HepG2 (cell line): ENCODE data around the gene PCSK5.

Experiments
- EP300 ChIP-seq, 3 experiments: sonication (generic) in 1 of 3; formaldehyde crosslinking in 1 of 3; IDR thresholded peaks; 2 replicates each; pipeline versions ENCODE4 v1.5.1 to v1.6.1; 2011 to 2020; ENCODE audit warnings: low read depth in 2 of 3, low read length in 2 of 3, borderline replicate concordance in 1 of 3, improper control_type of control experiment in 1 of 3, mild to moderate bottlenecking in 1 of 3, missing genetic modification reagents in 1 of 3, moderate library complexity in 1 of 3
- MXD1 ChIP-seq: sonication (generic); formaldehyde crosslinking; IDR thresholded peaks from 2 replicates; pipeline ENCODE4 v1.4.0; 2020; ENCODE audit warnings: mild to moderate bottlenecking, missing genetic modification reagents
- POLR2AphosphoS2 ChIP-seq: IDR thresholded peaks from 2 replicates; pipeline ENCODE4 v1.6.1; 2011; ENCODE audit warnings: low read depth, low read length, improper control_type of control experiment
- POLR2AphosphoS5 ChIP-seq: IDR thresholded peaks from 2 replicates; pipeline ENCODE4 v1.6.1; 2012; ENCODE audit warnings: low read depth, low read length
- SMC3 ChIP-seq: IDR thresholded peaks from 2 replicates; pipeline ENCODE4 v1.6.1; 2011; ENCODE audit warnings: low read length, improper control_type of control experiment
- ZNF274 ChIP-seq: sonication (generic); formaldehyde crosslinking; IDR thresholded peaks from 2 replicates; pipeline ENCODE4 v1.5.1; 2020; ENCODE audit warnings: mild to moderate bottlenecking, missing genetic modification reagents
- TF ChIP-seq, protein P1 (sequence below): fragments of 450-650 bp; IDR thresholded peaks from 2 replicates; pipeline ENCODE4 v1.6.1; 2017; ENCODE audit warnings: mild to moderate bottlenecking
- TF ChIP-seq, protein P2 (sequence below): sonication (generic); formaldehyde crosslinking; IDR thresholded peaks from 2 replicates; pipeline ENCODE4 v1.5.0; 2020; ENCODE audit warnings: mild to moderate bottlenecking, missing genetic modification reagents, moderate library complexity
- TF ChIP-seq, protein P3 (sequence below): sonication (generic); formaldehyde crosslinking; IDR thresholded peaks from 2 replicates; pipeline ENCODE4 v1.4.0; 2020; ENCODE audit warnings: missing genetic modification reagents

- TF ChIP-seq, protein P1, sequence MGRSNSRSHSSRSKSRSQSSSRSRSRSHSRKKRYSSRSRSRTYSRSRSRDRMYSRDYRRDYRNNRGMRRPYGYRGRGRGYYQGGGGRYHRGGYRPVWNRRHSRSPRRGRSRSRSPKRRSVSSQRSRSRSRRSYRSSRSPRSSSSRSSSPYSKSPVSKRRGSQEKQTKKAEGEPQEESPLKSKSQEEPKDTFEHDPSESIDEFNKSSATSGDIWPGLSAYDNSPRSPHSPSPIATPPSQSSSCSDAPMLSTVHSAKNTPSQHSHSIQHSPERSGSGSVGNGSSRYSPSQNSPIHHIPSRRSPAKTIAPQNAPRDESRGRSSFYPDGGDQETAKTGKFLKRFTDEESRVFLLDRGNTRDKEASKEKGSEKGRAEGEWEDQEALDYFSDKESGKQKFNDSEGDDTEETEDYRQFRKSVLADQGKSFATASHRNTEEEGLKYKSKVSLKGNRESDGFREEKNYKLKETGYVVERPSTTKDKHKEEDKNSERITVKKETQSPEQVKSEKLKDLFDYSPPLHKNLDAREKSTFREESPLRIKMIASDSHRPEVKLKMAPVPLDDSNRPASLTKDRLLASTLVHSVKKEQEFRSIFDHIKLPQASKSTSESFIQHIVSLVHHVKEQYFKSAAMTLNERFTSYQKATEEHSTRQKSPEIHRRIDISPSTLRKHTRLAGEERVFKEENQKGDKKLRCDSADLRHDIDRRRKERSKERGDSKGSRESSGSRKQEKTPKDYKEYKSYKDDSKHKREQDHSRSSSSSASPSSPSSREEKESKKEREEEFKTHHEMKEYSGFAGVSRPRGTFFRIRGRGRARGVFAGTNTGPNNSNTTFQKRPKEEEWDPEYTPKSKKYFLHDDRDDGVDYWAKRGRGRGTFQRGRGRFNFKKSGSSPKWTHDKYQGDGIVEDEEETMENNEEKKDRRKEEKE, result no peak
- TF ChIP-seq POLR2AphosphoS2 (no peak), EP300 (IDR thresholded peaks at IDR 0.05; ENCODE audit: low read depth in 2 of 2, low read length in 2 of 2) (no peak), EP300 (CRISPR knock-in tag; IDR thresholded peaks at IDR 0.05; ENCODE audit: borderline replicate concordance) (no peak), ZNF274 (no peak), SMC3 (no peak), POLR2AphosphoS5 (no peak), MXD1 (no peak)
- TF ChIP-seq, protein P2, sequence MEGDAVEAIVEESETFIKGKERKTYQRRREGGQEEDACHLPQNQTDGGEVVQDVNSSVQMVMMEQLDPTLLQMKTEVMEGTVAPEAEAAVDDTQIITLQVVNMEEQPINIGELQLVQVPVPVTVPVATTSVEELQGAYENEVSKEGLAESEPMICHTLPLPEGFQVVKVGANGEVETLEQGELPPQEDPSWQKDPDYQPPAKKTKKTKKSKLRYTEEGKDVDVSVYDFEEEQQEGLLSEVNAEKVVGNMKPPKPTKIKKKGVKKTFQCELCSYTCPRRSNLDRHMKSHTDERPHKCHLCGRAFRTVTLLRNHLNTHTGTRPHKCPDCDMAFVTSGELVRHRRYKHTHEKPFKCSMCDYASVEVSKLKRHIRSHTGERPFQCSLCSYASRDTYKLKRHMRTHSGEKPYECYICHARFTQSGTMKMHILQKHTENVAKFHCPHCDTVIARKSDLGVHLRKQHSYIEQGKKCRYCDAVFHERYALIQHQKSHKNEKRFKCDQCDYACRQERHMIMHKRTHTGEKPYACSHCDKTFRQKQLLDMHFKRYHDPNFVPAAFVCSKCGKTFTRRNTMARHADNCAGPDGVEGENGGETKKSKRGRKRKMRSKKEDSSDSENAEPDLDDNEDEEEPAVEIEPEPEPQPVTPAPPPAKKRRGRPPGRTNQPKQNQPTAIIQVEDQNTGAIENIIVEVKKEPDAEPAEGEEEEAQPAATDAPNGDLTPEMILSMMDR, result no peak
- TF ChIP-seq, protein P3, sequence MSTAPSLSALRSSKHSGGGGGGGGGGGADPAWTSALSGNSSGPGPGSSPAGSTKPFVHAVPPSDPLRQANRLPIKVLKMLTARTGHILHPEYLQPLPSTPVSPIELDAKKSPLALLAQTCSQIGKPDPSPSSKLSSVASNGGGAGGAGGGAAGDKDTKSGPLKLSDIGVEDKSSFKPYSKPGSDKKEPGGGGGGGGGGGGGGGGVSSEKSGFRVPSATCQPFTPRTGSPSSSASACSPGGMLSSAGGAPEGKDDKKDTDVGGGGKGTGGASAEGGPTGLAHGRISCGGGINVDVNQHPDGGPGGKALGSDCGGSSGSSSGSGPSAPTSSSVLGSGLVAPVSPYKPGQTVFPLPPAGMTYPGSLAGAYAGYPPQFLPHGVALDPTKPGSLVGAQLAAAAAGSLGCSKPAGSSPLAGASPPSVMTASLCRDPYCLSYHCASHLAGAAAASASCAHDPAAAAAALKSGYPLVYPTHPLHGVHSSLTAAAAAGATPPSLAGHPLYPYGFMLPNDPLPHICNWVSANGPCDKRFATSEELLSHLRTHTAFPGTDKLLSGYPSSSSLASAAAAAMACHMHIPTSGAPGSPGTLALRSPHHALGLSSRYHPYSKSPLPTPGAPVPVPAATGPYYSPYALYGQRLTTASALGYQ (CRISPR knock-in tag), result no peak
These were observed 48.5 kb downstream of the PCSK5 start for GRCh38 chr9:75938946-75939345.
